Kidney epithelial cell (primary cell): ENCODE measurements around the gene CLDN4. TPM values are rescaled to one million over a fixed set of nuclear protein-coding genes. Genes with fewer than 3 reads are reported as not detected.

Source experiments
- DNase-seq: peaks from one replicate; pipeline ENCODE4 v3.0.0-alpha.2; 2010; ENCODE audit warnings: low read depth
- H3K27me3 ChIP-seq: 2 replicates; pipeline ENCODE4 v1.6.0; 2011; ENCODE audit warnings: low read length; ENCODE audit not compliant: control insufficient read depth, insufficient read depth
- H3K36me3 ChIP-seq: 2 replicates; pipeline ENCODE4 v1.5.1; 2011; ENCODE audit warnings: low read length; ENCODE audit not compliant: control insufficient read depth, insufficient read depth
- H3K4me3 ChIP-seq: 2 replicates; pipeline ENCODE4 v1.5.1; 2011; ENCODE audit warnings: low read depth, mild to moderate bottlenecking, control low read depth, low read length
- total RNA-seq: library from RNA; depleted of rRNA; stranded (reverse); fragments of >200 nt; gene quantifications from 2 replicates; pipeline ENCODE4 v1.2.3, GENCODE V29; 2015
- TF ChIP-seq, protein P1 (sequence below): IDR thresholded peaks from 2 replicates; pipeline ENCODE4 v1.5.1; 2011; ENCODE audit warnings: mild to moderate bottlenecking, moderate library complexity, low read length, control low read depth, inconsistent platforms; ENCODE audit not compliant: insufficient read depth, poor library complexity, severe bottlenecking

CLDN4 gene
- total RNA-seq, 1 donor from 2014 or later = 892 TPM

DNA sequence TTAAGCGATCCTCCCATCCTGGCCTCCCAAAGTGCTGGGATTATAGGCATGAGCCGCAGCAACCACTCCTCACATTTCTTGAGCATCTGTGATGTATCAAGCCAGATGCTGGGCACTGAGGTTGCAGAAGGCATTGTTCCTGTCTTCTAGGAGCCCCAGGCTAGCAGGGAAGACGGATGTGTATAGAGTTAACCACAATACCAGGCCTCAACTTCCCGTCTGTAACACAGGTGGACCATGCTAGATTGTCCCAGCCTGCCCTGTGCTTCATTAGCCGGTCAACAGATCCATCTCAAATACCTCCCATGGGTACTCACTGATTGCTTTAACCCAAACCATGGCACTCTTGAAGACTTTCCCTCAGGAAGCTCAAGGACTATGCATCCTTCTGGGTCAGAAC, 1.8 kb upstream of the CLDN4 start:
- Histone ChIP-seq H3K27me3 (no peaks in the 10 kb centered on the region), H3K4me3 (no peak overlapping the region), H3K36me3 (no peaks in the 10 kb centered on the region)
- DNase-seq = no peak
- TF ChIP-seq, protein P1, sequence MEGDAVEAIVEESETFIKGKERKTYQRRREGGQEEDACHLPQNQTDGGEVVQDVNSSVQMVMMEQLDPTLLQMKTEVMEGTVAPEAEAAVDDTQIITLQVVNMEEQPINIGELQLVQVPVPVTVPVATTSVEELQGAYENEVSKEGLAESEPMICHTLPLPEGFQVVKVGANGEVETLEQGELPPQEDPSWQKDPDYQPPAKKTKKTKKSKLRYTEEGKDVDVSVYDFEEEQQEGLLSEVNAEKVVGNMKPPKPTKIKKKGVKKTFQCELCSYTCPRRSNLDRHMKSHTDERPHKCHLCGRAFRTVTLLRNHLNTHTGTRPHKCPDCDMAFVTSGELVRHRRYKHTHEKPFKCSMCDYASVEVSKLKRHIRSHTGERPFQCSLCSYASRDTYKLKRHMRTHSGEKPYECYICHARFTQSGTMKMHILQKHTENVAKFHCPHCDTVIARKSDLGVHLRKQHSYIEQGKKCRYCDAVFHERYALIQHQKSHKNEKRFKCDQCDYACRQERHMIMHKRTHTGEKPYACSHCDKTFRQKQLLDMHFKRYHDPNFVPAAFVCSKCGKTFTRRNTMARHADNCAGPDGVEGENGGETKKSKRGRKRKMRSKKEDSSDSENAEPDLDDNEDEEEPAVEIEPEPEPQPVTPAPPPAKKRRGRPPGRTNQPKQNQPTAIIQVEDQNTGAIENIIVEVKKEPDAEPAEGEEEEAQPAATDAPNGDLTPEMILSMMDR = no peak

DNA sequence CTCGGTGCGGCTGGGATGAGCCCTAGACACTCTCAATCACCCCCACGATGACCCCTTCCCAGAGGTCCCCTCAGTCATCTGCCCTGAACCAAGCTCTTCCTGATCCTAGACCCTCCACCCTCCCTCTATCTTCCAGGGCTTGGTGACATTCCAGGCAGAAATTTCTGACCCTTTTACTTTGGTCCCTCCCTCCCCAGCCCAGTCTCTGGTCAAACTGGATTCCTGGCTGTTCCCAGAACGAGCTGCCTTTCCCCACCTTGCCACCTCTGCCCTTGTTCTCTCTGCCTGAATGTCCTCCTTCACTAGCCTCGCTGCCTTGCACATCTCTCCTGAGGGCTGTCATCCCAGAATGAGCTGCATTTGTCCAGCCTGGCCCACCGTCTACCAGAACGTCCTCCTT, 1.3 kb upstream of the CLDN4 start:
- no peak overlapping the region for H3K4me3 ChIP-seq

DNA sequence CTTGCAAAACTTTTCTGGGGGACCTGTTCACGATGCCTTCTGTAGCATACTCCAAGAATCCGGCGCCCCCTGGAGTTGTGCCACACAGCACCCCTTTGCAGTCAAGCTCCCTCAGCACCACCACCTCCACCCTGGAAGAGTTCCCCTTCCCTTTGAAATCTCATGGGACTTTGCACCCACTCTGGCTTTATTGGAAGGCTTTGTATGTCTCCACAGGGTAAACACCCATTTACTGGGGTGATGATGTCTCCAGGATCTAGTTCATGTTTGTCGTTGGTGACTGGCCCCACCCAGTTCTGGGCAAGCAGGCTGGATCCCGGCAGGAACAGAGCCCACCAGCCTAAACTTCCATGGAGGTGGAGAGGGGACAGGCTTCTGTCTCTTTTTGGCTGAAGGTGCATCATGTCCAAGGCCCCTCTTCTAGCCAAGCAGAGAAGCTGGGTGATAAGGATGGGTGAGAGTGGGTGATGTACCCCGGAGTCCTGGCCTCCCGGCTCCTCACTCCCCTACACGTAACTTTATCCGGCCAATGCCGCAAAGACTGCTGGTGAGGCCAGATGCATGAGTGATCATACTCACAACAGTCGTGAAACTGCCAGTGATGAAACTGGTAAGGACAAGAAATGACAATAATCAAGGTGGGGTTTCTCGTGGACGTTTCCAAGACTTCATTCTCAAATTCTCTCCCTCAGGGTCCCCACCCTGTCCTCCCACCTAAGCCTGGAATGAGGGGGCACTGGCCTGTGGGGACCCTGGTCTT, 695 bp upstream of the CLDN4 start:
- no peak for DNase-seq
- H3K36me3 ChIP-seq = no peaks in the 10 kb centered on the region
- TF ChIP-seq, protein P1 = no peak
- H3K4me3 ChIP-seq = no peak overlapping the region
- no peaks in the 10 kb centered on the region for H3K27me3 ChIP-seq

More for the DNA sequence above, 1.3 kb upstream of the CLDN4 start:
- no peaks in the 10 kb centered on the region for H3K36me3 ChIP-seq
- TF ChIP-seq, protein P1 = no peak
- H3K27me3 ChIP-seq = no peaks in the 10 kb centered on the region
- DNase-seq = no peak

DNA sequence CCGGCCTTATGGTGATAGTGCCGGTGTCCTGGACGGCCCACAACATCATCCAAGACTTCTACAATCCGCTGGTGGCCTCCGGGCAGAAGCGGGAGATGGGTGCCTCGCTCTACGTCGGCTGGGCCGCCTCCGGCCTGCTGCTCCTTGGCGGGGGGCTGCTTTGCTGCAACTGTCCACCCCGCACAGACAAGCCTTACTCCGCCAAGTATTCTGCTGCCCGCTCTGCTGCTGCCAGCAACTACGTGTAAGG, 713 bp downstream of the CLDN4 start:
- Histone ChIP-seq H3K4me3 (peak overlapping the region; percentile 58), H3K36me3 (no peaks in the 10 kb centered on the region), H3K27me3 (no peaks in the 10 kb centered on the region)
- TF ChIP-seq, protein P1 = no peak
- DNase-seq = no peak

DNA sequence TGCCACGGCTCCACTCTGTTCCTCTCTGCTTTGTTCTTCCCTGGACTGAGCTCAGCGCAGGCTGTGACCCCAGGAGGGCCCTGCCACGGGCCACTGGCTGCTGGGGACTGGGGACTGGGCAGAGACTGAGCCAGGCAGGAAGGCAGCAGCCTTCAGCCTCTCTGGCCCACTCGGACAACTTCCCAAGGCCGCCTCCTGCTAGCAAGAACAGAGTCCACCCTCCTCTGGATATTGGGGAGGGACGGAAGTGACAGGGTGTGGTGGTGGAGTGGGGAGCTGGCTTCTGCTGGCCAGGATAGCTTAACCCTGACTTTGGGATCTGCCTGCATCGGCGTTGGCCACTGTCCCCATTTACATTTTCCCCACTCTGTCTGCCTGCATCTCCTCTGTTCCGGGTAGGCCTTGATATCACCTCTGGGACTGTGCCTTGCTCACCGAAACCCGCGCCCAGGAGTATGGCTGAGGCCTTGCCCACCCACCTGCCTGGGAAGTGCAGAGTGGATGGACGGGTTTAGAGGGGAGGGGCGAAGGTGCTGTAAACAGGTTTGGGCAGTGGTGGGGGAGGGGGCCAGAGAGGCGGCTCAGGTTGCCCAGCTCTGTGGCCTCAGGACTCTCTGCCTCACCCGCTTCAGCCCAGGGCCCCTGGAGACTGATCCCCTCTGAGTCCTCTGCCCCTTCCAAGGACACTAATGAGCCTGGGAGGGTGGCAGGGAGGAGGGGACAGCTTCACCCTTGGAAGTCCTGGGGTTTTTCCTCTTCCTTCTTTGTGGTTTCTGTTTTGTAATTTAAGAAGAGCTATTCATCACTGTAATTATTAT, 1.2 kb downstream of the CLDN4 start:
- H3K4me3 ChIP-seq = peak overlapping the region; percentile 58
- TF ChIP-seq, protein P1 = no peak
- no peak for DNase-seq
- H3K27me3 ChIP-seq = no peaks in the 10 kb centered on the region
- no peaks in the 10 kb centered on the region for H3K36me3 ChIP-seq
